DMS114 treated with DMSO at 0.1 percent for 48 hours (cell line): ENCODE measurements around the gene HDGF.

Experiments
- DNase-seq: peaks from one replicate; lab custom pipeline; 2025; ENCODE audit not compliant: unreplicated experiment; lab: John Stamatoyannopoulos, UW

Gene HDGF

DNA sequence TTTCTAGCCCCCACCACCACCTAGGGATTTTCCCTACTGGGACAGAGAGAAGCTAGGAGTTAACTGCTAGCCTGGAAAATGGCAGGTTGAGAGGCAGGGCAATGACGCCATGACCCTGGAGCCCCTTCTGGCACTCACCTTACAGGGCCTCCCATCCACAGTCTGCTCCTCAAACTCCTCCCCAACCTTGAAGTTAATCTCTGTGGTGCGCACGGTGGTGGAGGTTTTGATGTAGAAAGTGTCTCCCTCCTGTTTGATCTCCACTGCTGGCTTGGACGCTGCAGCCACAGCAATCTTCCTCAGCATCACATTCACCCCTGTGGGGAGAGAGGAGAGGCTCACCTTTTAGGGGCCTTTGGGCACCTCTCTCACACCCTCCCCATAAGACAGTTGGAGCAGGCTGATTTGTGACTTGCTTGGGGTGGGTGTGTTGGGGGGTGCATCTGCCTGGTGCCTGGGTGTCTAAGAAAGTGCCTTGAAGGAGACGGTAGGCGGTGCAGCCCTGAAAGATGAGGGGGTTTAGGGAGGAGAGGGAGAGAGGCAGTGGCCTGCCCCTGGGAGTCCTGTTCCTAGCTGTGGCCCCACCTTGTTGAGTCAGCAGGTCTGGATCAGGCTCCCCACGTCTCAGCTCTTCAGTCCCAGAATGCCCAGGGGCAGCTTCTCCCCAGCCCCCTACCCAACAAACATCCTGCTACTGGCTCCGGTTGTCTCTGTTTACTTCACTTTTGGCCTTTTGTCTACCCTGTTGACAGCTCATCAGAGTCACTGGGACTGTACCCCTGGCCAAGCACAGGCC is 50.5 kb downstream of the HDGF start:
- DNase-seq, result no peak

DNA sequence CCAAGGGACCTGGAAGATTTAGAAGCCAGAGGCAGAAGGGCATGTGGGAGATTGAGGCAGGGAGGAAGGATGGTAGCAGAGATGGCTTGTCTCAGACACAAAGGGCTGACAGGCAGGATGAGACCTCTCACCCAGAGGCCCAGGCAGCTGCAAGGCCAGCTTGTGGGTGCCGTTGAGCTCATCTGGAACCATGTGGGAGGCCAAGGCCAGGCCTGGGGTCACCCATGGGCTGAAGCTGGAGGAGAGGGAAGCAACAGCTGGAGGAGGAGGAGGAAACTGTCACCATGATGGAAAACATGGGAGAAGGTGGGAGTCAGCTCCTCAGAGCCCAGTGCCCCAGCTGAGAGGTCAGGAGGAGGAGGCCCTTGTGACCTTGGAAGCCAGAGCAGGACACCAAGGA is 52.5 kb downstream of the HDGF start:
- DNase-seq, result no peak

DNA sequence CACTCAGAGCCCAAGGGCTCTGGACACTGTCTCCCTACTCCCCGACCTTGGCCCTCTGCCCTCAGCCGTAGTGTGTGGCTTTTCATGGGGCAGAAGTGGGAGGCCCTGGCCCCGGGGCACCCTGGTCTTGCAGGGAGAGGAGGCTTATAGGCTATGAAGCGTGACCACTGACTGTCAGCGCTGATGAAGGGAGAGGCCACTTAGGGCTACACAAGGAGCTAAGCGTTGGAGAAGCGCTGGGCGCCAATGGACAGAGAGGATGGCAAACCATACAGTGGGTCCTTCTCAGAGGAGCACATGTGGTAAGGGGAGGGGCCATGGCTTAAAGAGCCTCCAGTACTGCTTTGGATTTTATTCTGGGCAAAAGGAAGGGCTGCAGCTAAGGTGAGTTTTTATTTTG is 54.0 kb downstream of the HDGF start:
- no peak for DNase-seq

DNA sequence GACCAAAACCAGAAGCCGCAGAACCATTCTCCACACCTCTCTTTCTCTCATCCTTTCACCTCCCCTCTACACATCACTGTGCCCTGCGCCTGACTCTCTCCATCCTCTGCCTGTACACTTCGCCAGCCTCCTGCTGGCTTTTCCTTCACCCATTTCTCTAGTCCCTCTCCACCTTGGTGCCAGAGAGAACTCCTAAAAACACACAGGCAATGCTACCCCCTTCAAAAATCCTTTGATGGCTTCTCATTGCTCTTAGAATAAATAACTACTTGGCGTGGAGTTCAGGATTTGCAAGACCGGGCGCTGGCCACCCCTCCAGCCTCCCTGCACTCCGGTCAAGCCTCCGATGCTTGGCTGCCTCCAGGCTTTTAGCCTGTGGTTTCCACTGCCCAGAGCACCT is 54.7 kb downstream of the HDGF start:
- no peak for DNase-seq

DNA sequence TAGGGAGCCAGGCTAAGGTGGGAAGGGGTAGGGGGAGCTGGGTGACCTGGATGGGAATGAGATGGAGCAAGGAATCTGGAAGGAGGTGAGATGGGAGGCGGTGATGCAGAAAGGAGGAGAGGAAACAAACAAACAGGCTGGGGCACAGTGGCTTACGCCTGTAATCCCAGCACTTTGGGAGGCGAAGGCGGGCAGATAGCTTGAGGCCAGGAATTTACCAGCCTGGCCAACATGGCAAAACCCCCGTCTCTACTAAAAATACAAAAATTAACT is 56.8 kb downstream of the HDGF start:
- no peak for DNase-seq

DNA sequence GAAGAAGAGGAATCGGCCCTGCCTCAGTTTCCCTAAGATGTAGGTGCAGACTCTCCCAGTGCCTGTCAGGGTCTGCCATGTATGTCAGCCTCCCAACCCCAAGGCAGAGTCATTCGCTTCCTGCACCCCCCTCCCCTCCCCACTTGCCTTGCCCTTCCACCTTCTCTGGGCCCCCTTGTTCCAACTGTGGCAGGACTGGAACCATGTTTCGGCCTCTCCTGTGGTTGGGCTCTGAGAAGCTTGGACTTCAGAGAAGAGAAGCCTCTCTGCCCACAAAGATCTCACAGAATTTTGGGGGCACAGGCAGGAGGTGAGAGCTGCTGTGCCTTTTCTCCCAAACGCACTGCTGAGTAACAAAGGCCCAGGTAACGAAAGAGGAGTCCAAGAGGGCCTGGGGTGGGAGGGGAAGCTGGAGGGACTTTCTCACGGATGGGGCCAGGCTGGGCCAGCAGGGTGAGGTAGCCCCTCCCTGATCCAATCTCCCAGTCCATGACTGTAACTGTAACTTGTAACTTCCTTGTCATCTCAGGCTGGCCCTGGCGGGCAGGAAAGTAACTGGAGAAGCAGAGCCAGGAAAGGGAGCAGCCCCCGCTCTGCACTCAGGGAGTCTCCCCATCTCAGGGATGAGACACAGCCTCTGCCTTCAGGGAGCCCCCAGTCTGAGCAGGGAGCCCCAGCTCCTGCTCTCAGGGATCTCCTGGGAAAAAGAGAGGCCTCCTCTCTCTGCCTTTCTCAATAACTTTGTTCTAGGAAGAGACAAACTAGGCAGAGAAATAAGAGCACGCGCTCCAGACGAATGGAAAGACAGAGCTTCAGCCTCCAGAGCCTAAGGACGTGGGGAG is 57.4 kb downstream of the HDGF start:
- no peak for DNase-seq

DNA sequence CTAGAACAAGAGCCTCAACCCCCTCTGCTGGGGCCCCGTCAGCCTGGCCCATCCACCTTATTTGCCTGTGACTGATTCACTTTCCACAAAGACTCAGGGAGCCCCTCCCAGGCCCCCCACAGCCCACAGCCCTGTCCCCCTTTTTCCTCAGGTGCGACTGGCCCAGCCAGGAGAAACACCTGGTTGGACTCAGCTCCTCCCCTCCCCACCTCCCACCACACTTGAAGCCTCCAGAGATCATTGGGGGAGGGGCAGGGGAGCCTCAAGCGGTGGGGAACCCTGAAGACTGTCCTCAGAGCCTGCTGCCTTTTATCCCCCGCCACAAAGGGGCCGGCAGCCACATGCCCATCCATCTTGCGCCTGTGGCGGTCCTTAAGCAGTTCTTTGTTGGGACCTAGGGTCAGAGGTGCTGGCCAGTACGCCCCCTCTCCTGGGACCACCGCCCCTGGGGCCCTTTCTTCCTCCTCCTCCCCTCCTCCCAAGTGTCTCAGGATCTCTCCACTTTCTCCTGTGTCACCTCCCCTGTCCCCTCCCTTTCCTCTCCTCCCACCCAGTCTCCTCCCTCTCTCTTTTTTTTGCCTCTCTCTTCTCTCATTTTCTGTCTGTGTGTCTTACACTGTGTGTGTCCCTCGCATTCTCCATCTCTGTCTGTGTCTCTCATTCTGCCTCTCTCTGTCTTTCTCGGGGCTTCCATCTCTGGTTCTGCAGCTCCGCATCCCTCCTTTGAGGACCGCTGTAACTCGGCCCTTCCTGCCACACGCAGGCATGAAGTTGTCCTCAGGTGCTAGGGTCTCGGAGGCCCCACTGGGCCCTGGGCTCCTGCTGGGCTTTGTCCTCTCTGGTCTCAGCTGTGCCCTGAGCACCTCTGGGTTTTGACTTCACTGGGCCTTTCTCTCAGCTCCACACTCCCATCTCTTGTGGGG is 58.3 kb downstream of the HDGF start:
- no peak for DNase-seq

DNA sequence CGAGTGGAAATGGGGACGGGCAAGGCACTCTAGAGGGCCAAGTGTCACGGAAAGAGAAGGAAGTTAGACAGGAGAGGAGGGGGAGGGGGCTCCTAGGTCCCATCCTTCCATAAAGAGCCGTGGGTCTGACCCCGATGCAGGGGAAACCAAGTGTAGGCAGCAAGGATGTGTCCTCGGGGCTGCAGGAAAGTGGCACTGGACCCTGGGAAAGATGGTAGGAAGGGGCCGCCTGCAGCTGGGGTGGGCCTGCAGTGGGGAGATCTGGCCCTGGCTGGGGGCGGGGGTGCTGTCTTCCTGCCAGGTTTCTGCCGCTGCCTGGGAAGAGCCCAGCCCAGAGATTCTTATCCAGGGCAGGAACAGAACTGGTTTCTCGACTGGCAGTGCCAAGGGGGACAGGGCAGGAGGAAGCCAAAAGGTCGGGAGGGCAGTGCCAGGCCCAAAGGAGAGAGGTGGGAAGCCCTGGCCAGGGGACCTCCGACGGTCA is 59.0 kb downstream of the HDGF start:
- no peak for DNase-seq
